Measurements from ENCODE around the gene KCNAB1.

GRCh38 chr3:156311930-156312329 is 191.6 kb downstream of the KCNAB1 start:
- TF ChIP-seq CTCF (optimal IDR thresholded peaks at IDR 0.05 in 1 of 3, IDR thresholded peaks at IDR 0.05 in 1 of 3, conservative IDR thresholded peaks at IDR 0.05 in 1 of 3; ENCODE audit: extremely low read depth in 1 of 3, insufficient read depth in 2 of 3, low read length in 3 of 3) (no peak), EZH2 (IDR thresholded peaks at IDR 0.05; ENCODE audit: low read length) (no peak)

All from keratinocyte (primary cell).